CD14-positive monocyte (primary cell): Measurements from ENCODE around the gene KLRG1. TPM values are rescaled to one million over a fixed set of nuclear protein-coding genes. Genes with fewer than 3 reads are reported as not detected.

Experiments
- DNase-seq, 3 donors: peaks; one replicate each; pipeline ENCODE4 v3.0.0-alpha.2; 2011 to 2022
- H2AFZ ChIP-seq: 2 replicates; pipeline ENCODE4 v1.6.0; 2012; ENCODE audit warnings: mild to moderate bottlenecking, low read depth, low read length, inconsistent platforms; ENCODE audit not compliant: insufficient read depth, poor library complexity, severe bottlenecking
- H3K27ac ChIP-seq, 2 donors: 1 replicate in 1 of 2; 2 replicates in 1 of 2; pipeline ENCODE4 v1.5.1; 2012 to 2013; ENCODE audit warnings: low read length in 2 of 2, control low read depth in 1 of 2, inconsistent platforms in 1 of 2, low read depth in 1 of 2, mild to moderate bottlenecking in 1 of 2
- H3K27me3 ChIP-seq, 2 donors: one replicate each; pipeline versions ENCODE4 v1.6.0 to v1.6.1; 2011 to 2013; ENCODE audit warnings: low read length in 2 of 2; ENCODE audit not compliant: control insufficient read depth in 2 of 2, insufficient read depth in 2 of 2
- H3K36me3 ChIP-seq, 2 donors: replicated peaks in 1 of 2; 1 replicate in 1 of 2; 2 replicates in 1 of 2; pipeline versions ENCODE4 v1.5.1 to v1.6.1; 2012 to 2013; ENCODE audit warnings: low read length in 2 of 2, control low read depth in 1 of 2, inconsistent platforms in 1 of 2, mild to moderate bottlenecking in 1 of 2; ENCODE audit not compliant: insufficient read depth in 2 of 2, control insufficient read depth in 1 of 2
- H3K4me1 ChIP-seq, 2 donors: 1 replicate in 1 of 2; 2 replicates in 1 of 2; pipeline versions ENCODE4 v1.5.1 to v1.6.1; 2012 to 2013; ENCODE audit warnings: low read length in 2 of 2, control low read depth in 1 of 2, inconsistent platforms in 1 of 2, mild to moderate bottlenecking in 1 of 2, moderate library complexity in 1 of 2; ENCODE audit not compliant: insufficient read depth in 2 of 2, control insufficient read depth in 1 of 2
- H3K4me2 ChIP-seq: replicated peaks from 2 replicates; pipeline ENCODE3; 2012; ENCODE audit warnings: low read length, moderate library complexity, mild to moderate bottlenecking; ENCODE audit not compliant: poor library complexity, severe bottlenecking; ENCODE audit errors: extremely low read depth
- H3K4me3 ChIP-seq, 3 experiments: fragments of 200-600 bp in 1 of 3; sonication (generic) in 1 of 3; replicated peaks in 1 of 3; 1 replicate in 2 of 3; 2 replicates in 1 of 3; pipeline ENCODE4 v1.5.1; 2011 to 2013; ENCODE audit warnings: low read length in 3 of 3, mild to moderate bottlenecking in 3 of 3, control low read depth in 2 of 3, low read depth in 2 of 3, inconsistent platforms in 1 of 3, moderate library complexity in 1 of 3
- H3K79me2 ChIP-seq: 2 replicates; pipeline ENCODE4 v1.6.0; 2012; ENCODE audit warnings: mild to moderate bottlenecking, control low read depth, inconsistent platforms, low read length, moderate library complexity; ENCODE audit not compliant: insufficient read depth
- H3K9ac ChIP-seq: 2 replicates; pipeline ENCODE4 v1.6.0; 2017; ENCODE audit warnings: low read length, mild to moderate bottlenecking; ENCODE audit not compliant: insufficient read depth, poor library complexity, severe bottlenecking
- H3K9me3 ChIP-seq, 2 donors: replicated peaks in 1 of 2; 1 replicate in 1 of 2; 2 replicates in 1 of 2; pipeline versions ENCODE4 v1.5.1 to v1.6.1; 2012 to 2013; ENCODE audit warnings: low read length in 2 of 2, control low read depth in 1 of 2; ENCODE audit not compliant: control insufficient read depth in 1 of 2, insufficient read depth in 1 of 2
- H4K20me1 ChIP-seq: 2 replicates; pipeline ENCODE4 v1.6.0; 2012; ENCODE audit warnings: mild to moderate bottlenecking, low read length, control low read depth, moderate library complexity; ENCODE audit not compliant: insufficient read depth
- H3K27ac Mint-ChIP-seq, 7 donors: one replicate each; pipeline ENCODE4 v1.8.0; 2020; ENCODE audit warnings: mild to moderate bottlenecking in 7 of 7, mixed read lengths in 7 of 7, moderate library complexity in 6 of 7, inconsistent platforms in 2 of 7
- H3K27me3 Mint-ChIP-seq, 3 donors: one replicate each; pipeline ENCODE4 v1.8.0; 2021 to 2022; ENCODE audit warnings: low read depth in 3 of 3, mild to moderate bottlenecking in 3 of 3, mixed read lengths in 3 of 3, moderate library complexity in 3 of 3, inconsistent platforms in 1 of 3
- H3K36me3 Mint-ChIP-seq, 2 donors: one replicate each; pipeline ENCODE4 v1.8.0; 2020; ENCODE audit warnings: mixed read lengths in 2 of 2, inconsistent platforms in 1 of 2, mild to moderate bottlenecking in 1 of 2
- H3K4me1 Mint-ChIP-seq: one replicate; pipeline ENCODE4 v1.8.0; 2020; ENCODE audit warnings: mild to moderate bottlenecking, mixed read lengths
- H3K4me3 Mint-ChIP-seq, 2 donors: one replicate each; pipeline ENCODE4 v1.8.0; 2020; ENCODE audit warnings: mild to moderate bottlenecking in 2 of 2, mixed read lengths in 2 of 2, moderate library complexity in 1 of 2
- H3K9me3 Mint-ChIP-seq, 7 donors: one replicate each; pipeline ENCODE4 v1.8.0; 2020 to 2022; ENCODE audit warnings: mixed read lengths in 7 of 7, mild to moderate bottlenecking in 6 of 7, moderate library complexity in 6 of 7, inconsistent platforms in 2 of 7
- CTCF ChIP-seq: fragments of 200-600 bp; IDR thresholded peaks from one replicate; pipeline ENCODE4 v1.8.0; 2022; ENCODE audit warnings: antibody characterized with exemption, mild to moderate bottlenecking
- WGBS: methylation state at CpG from one replicate; pipeline ENCODE4 v1.1.5; 2013; ENCODE audit warnings: missing lambda C conversion rate; ENCODE audit not compliant: insufficient coverage; 5-methylcytosine and 5-hydroxymethylcytosine counted together
- intact Hi-C, 2 donors: fragments of 100-400 bp; cut with micrococcal nuclease; formaldehyde crosslinking; loops; one replicate each; pipeline versions ENCODE4 v1.15.0 to v1.15.1; 2023
- polyA plus RNA-seq, 3 donors: library from polyadenylated mRNA; depleted of rRNA in 1 of 3; unstranded in 2 of 3; stranded (reverse) in 1 of 3; fragments of 300-500 nt in 2 of 3; fragments of >200 nt in 1 of 3; fragmentation: Illumina TruSeq in 2 of 3; gene quantifications; 1 replicate in 2 of 3; 2 replicates in 1 of 3; pipeline ENCODE4 v1.2.3, GENCODE V29; 2012 to 2021

KLRG1 gene
- polyA plus RNA-seq, 3 donors = 1.1 to 3.4 (median 2.3) TPM

- peaks cover 0 to 3% (median 0%) of the 10 kb centered on the region in 7 donors for H3K9me3 Mint-ChIP-seq
- no peak overlapping the region for H2AFZ ChIP-seq
- H3K4me3 Mint-ChIP-seq = peak overlapping the region in 1 of 2 donors; percentile 42
- H3K4me1 Mint-ChIP-seq = peaks cover 40% of the 10 kb centered on the region
- peaks cover 59% of the 10 kb centered on the region for H3K79me2 ChIP-seq
- peaks cover 58% of the 10 kb centered on the region for H4K20me1 ChIP-seq
- peak overlapping the region in 2 of 3 experiments; percentile 93 to 97 for H3K4me3 ChIP-seq
- peaks cover 0 to 2% (median 0%) of the 10 kb centered on the region in 3 donors for H3K27me3 Mint-ChIP-seq
- peaks cover 32 to 48% of the 10 kb centered on the region in 2 donors for H3K36me3 ChIP-seq
- DNase-seq = peak; percentile 5 to 45 (median 40)
- H3K27ac Mint-ChIP-seq = peak overlapping the region in 5 of 7 donors; percentile 40 to 95 (median 50)
- peaks cover 38 to 42% of the 10 kb centered on the region in 2 donors for H3K36me3 Mint-ChIP-seq
- H3K4me1 ChIP-seq = peaks cover 25 to 41% of the 10 kb centered on the region in 2 donors
- TF ChIP-seq CTCF = no peak
- H3K27ac ChIP-seq = peak overlapping the region in 1 of 2 donors; percentile 99
- H3K9ac ChIP-seq = no peak overlapping the region
- H3K9me3 ChIP-seq = no peaks in the 10 kb centered on the region
- no peaks in the 10 kb centered on the region for H3K27me3 ChIP-seq
- intact Hi-C loops = no loop called here
- H3K4me2 ChIP-seq = peak overlapping the region; percentile 87
Measured at GRCh38 chr12:8947737-8948136, 41.6 kb upstream of the KLRG1 start.

GRCh38 chr12:8948701-8949341 lies 40.5 kb upstream of the KLRG1 start:
- intact Hi-C loops = no loop called here
- peaks cover 25 to 41% of the 10 kb centered on the region in 2 donors for H3K4me1 ChIP-seq
- H3K27me3 ChIP-seq = no peaks in the 10 kb centered on the region
- Mint-ChIP-seq H3K9me3 (peaks cover 0 to 11% (median 6%) of the 10 kb centered on the region in 7 donors), H3K36me3 (peaks cover 30 to 41% of the 10 kb centered on the region in 2 donors), H3K27me3 (peaks cover 0 to 4% (median 0%) of the 10 kb centered on the region in 3 donors), H3K4me3 (peak overlapping the region; percentile 98), H3K27ac (peak overlapping the region; percentile 95 to 100 (median 99)), H3K4me1 (peaks cover 40% of the 10 kb centered on the region)
- peak; percentile 68 to 87 (median 82) for DNase-seq
- H3K4me3 ChIP-seq = peak overlapping the region; percentile 82 to 97 (median 93)
- H3K9ac ChIP-seq = peak overlapping the region; percentile 96
- H3K27ac ChIP-seq = peak overlapping the region; percentile 98 to 99
- H3K4me2 ChIP-seq = peak overlapping the region; percentile 87
- peaks cover 23 to 37% of the 10 kb centered on the region in 2 donors for H3K36me3 ChIP-seq
- H3K9me3 ChIP-seq = peaks cover 0 to 4% of the 10 kb centered on the region in 2 donors
- H2AFZ ChIP-seq = peak overlapping the region; percentile 82
- H3K79me2 ChIP-seq = peaks cover 59% of the 10 kb centered on the region
- H4K20me1 ChIP-seq = peaks cover 47% of the 10 kb centered on the region
- WGBS = 0% methylated on average over 15 of the region's 15 CpGs
- no peak for TF ChIP-seq CTCF
